ENCODE data around the gene SMAP2.
A peak's percentile ranks its signal among the peaks of the same experiment; 100 is the strongest.

The SMAP2 gene

GRCh38 chr1:40438391-40439015, 65.0 kb downstream of the SMAP2 start:
- H3K36me3 ChIP-seq (ENCODE audit: control insufficient read depth, insufficient read depth, low read length), result no peaks in the 10 kb centered on the region
- no peaks in the 10 kb centered on the region for H3K4me1 ChIP-seq (ENCODE audit: control insufficient read depth, insufficient read depth, low read length)
- no peak overlapping the region for H3K4me3 ChIP-seq (ENCODE audit: insufficient read depth, low read depth, low read length)
- H3K9me3 ChIP-seq (ENCODE audit: control insufficient read depth, low read length), result no peaks in the 10 kb centered on the region
- WGBS, 2 experiments, result 77 to 84% methylated on average over 3 of the region's 3 CpGs
- H3K27ac ChIP-seq (ENCODE audit: insufficient read depth, low read depth, low read length, poor library complexity, severe bottlenecking), result no peak overlapping the region
- no peaks in the 10 kb centered on the region for H3K27me3 ChIP-seq (ENCODE audit: control insufficient read depth, insufficient read depth, low read length, poor library complexity, severe bottlenecking)

GRCh38 chr1:40439247-40439646, 65.7 kb downstream of the SMAP2 start:
- Histone ChIP-seq H3K4me1 (ENCODE audit: control insufficient read depth, insufficient read depth, low read length) (no peaks in the 10 kb centered on the region), H3K36me3 (ENCODE audit: control insufficient read depth, insufficient read depth, low read length) (no peaks in the 10 kb centered on the region), H3K27me3 (ENCODE audit: control insufficient read depth, insufficient read depth, low read length, poor library complexity, severe bottlenecking) (no peaks in the 10 kb centered on the region), H3K27ac (ENCODE audit: insufficient read depth, low read depth, low read length, poor library complexity, severe bottlenecking) (no peak overlapping the region), H3K4me3 (ENCODE audit: insufficient read depth, low read depth, low read length) (no peak overlapping the region), H3K9me3 (ENCODE audit: control insufficient read depth, low read length) (no peaks in the 10 kb centered on the region)
- 90 to 91% methylated on average over 5 of the region's 5 CpGs for WGBS, 2 experiments

GRCh38 chr1:40449684-40450494, 76.4 kb downstream of the SMAP2 start, which contains the start of gene ZFP69B:
Gene ZFP69B (plus strand): TSS chr1:40450476. CDS start chr1:40450962, 486 bp downstream.
- no peaks in the 10 kb centered on the region for H3K9me3 ChIP-seq (ENCODE audit: control insufficient read depth, low read length)
- peak within 1 kb of the TSS; percentile 67 for H3K4me3 ChIP-seq (ENCODE audit: insufficient read depth, low read depth, low read length)
- H3K27ac ChIP-seq (ENCODE audit: insufficient read depth, low read depth, low read length, poor library complexity, severe bottlenecking), result peak within 1 kb of the TSS; percentile 95
- no peaks in the 10 kb centered on the region for H3K4me1 ChIP-seq (ENCODE audit: control insufficient read depth, insufficient read depth, low read length)
- 1% methylated on average over 64 of the region's 64 CpGs for WGBS, 2 experiments
- H3K36me3 ChIP-seq (ENCODE audit: control insufficient read depth, insufficient read depth, low read length), result peaks cover 26% of the 10 kb centered on the region
- no peaks in the 10 kb centered on the region for H3K27me3 ChIP-seq (ENCODE audit: control insufficient read depth, insufficient read depth, low read length, poor library complexity, severe bottlenecking)

GRCh38 chr1:40450495-40451237, 77.1 kb downstream of the SMAP2 start:
- no peaks in the 10 kb centered on the region for H3K9me3 ChIP-seq (ENCODE audit: control insufficient read depth, low read length)
- peaks cover 33% of the 10 kb centered on the region for H3K36me3 ChIP-seq (ENCODE audit: control insufficient read depth, insufficient read depth, low read length)
- no peaks in the 10 kb centered on the region for H3K27me3 ChIP-seq (ENCODE audit: control insufficient read depth, insufficient read depth, low read length, poor library complexity, severe bottlenecking)
- H3K27ac ChIP-seq (ENCODE audit: insufficient read depth, low read depth, low read length, poor library complexity, severe bottlenecking), result peak overlapping the region; percentile 95
- H3K4me1 ChIP-seq (ENCODE audit: control insufficient read depth, insufficient read depth, low read length), result no peaks in the 10 kb centered on the region
- WGBS, 2 experiments, result 22 to 26% methylated on average over 22 of the region's 22 CpGs
- H3K4me3 ChIP-seq (ENCODE audit: insufficient read depth, low read depth, low read length), result peak overlapping the region; percentile 67

- no peaks in the 10 kb centered on the region for H3K4me1 ChIP-seq (ENCODE audit: control insufficient read depth, insufficient read depth, low read length)
- no peaks in the 10 kb centered on the region for H3K9me3 ChIP-seq (ENCODE audit: control insufficient read depth, low read length)
- H3K36me3 ChIP-seq (ENCODE audit: control insufficient read depth, insufficient read depth, low read length), result peaks cover 36% of the 10 kb centered on the region
- no peaks in the 10 kb centered on the region for H3K27me3 ChIP-seq (ENCODE audit: control insufficient read depth, insufficient read depth, low read length, poor library complexity, severe bottlenecking)
- peak overlapping the region; percentile 67 for H3K4me3 ChIP-seq (ENCODE audit: insufficient read depth, low read depth, low read length)
- WGBS, 2 experiments, result 54 to 75% methylated on average over 1 of the region's 1 CpG
- no peak overlapping the region for H3K27ac ChIP-seq (ENCODE audit: insufficient read depth, low read depth, low read length, poor library complexity, severe bottlenecking)
Measured at GRCh38 chr1:40451238-40451585, 77.7 kb downstream of the SMAP2 start.

- Histone ChIP-seq H3K9me3 (ENCODE audit: control insufficient read depth, low read length) (peaks cover 11% of the 10 kb centered on the region), H3K36me3 (ENCODE audit: control insufficient read depth, insufficient read depth, low read length) (peaks cover 72% of the 10 kb centered on the region), H3K27ac (ENCODE audit: insufficient read depth, low read depth, low read length, poor library complexity, severe bottlenecking) (no peak overlapping the region), H3K4me1 (ENCODE audit: control insufficient read depth, insufficient read depth, low read length) (no peaks in the 10 kb centered on the region), H3K4me3 (ENCODE audit: insufficient read depth, low read depth, low read length) (no peak overlapping the region), H3K27me3 (ENCODE audit: control insufficient read depth, insufficient read depth, low read length, poor library complexity, severe bottlenecking) (no peaks in the 10 kb centered on the region)
- 89 to 100% methylated on average over 1 of the region's 1 CpG for WGBS, 2 experiments
Measured at GRCh38 chr1:40454873-40455272, 81.3 kb downstream of the SMAP2 start.

- Histone ChIP-seq H3K4me1 (ENCODE audit: control insufficient read depth, insufficient read depth, low read length) (no peaks in the 10 kb centered on the region), H3K9me3 (ENCODE audit: control insufficient read depth, low read length) (peaks cover 24% of the 10 kb centered on the region), H3K4me3 (ENCODE audit: insufficient read depth, low read depth, low read length) (no peak overlapping the region), H3K27me3 (ENCODE audit: control insufficient read depth, insufficient read depth, low read length, poor library complexity, severe bottlenecking) (no peaks in the 10 kb centered on the region), H3K36me3 (ENCODE audit: control insufficient read depth, insufficient read depth, low read length) (peaks cover 62% of the 10 kb centered on the region), H3K27ac (ENCODE audit: insufficient read depth, low read depth, low read length, poor library complexity, severe bottlenecking) (no peak overlapping the region)
- 97 to 99% methylated on average over 3 of the region's 3 CpGs for WGBS, 2 experiments
Measured at GRCh38 chr1:40462956-40463590, 89.5 kb downstream of the SMAP2 start.

GRCh38 chr1:40469327-40469726, 95.8 kb downstream of the SMAP2 start:
- H3K9me3 ChIP-seq (ENCODE audit: control insufficient read depth, low read length), result peaks cover 10% of the 10 kb centered on the region
- no peaks in the 10 kb centered on the region for H3K4me1 ChIP-seq (ENCODE audit: control insufficient read depth, insufficient read depth, low read length)
- H3K27me3 ChIP-seq (ENCODE audit: control insufficient read depth, insufficient read depth, low read length, poor library complexity, severe bottlenecking), result no peaks in the 10 kb centered on the region
- no peak overlapping the region for H3K4me3 ChIP-seq (ENCODE audit: insufficient read depth, low read depth, low read length)
- peaks cover 8% of the 10 kb centered on the region for H3K36me3 ChIP-seq (ENCODE audit: control insufficient read depth, insufficient read depth, low read length)
- no peak overlapping the region for H3K27ac ChIP-seq (ENCODE audit: insufficient read depth, low read depth, low read length, poor library complexity, severe bottlenecking)
- WGBS, 2 experiments, result 89 to 92% methylated on average over 2 of the region's 2 CpGs
